CD4-positive, alpha-beta T cell treated with Interleukin-17A for 4 hours (primary cell): Measurements from ENCODE around the gene NOP53.
"Not testable (repeated sequence)": the region's sequence is repeated elsewhere in the genome, so short reads cannot be mapped to it uniquely, and the experiment has no call there.

Source experiments
- DNase-seq: peaks from one replicate; pipeline ENCODE4 v3.0.0-alpha.2; 2020; ENCODE audit warnings: mixed read lengths

The NOP53 gene

DNA sequence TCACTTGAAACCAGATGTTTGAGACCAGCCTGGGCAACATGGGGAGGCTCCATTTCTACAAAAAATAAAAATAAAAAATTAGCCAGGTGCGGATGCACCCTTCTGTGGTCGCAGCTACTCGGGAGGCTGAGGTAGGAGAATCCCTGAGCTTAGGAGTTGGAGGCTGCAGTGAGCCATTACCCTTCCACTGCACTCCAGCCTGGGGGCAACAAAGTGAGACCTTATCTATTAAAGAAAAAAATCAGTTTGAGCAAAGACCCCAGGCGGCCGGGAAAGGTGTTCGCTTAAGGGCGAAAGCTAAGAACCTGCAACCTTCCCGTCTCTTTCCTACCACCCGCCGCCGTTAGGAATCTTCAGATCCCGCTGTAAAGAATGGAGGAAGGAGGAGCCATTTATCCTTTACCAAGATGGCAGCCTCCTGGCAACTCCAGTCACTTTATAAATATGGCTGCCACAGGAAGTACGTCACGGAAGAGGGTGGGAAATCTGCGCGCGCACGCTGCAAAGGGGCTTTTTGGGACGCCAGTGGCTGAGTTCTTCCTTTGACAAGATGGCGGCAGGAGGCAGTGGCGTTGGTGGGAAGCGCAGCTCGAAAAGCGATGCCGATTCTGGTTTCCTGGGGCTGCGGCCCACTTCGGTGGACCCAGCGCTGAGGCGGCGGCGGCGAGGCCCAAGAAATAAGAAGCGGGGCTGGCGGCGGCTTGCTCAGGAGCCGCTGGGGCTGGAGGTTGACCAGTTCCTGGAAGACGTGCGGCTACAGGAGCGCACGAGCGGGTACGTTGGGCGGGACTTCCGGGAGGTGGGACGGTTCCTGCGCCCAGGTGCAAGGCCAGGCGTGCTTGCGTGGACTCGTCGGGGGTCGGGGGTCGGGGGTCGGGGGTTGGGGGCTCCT is at the start of gene NOP53:
Gene NOP53, plus strand, starts transcription at position 537 of the 892 bp plus-strand sequence. Its CDS starts 14 bp downstream, at position 551.
- peak; percentile 98 for DNase-seq

DNA sequence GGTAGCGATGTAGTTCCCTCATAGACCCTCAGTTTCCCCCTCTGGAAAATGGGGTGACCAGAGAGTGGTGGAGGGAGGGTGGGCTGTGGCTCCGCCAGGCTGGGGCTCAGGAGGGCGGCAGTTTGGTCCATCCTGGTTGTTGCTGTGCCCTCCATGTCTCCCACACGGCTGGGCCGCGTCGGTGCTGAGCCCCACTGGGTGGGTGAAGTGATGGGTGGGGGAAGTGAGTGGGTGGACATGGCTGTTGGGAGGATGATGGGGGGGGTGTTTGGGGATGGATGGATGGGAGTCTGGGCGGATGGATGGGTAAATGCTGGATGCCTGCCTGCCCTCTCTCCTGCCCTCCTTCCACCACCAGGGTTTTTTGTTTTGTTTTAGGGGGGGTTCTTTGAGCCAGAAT is 48.7 kb upstream of the NOP53 start:
- no peak for DNase-seq

DNA sequence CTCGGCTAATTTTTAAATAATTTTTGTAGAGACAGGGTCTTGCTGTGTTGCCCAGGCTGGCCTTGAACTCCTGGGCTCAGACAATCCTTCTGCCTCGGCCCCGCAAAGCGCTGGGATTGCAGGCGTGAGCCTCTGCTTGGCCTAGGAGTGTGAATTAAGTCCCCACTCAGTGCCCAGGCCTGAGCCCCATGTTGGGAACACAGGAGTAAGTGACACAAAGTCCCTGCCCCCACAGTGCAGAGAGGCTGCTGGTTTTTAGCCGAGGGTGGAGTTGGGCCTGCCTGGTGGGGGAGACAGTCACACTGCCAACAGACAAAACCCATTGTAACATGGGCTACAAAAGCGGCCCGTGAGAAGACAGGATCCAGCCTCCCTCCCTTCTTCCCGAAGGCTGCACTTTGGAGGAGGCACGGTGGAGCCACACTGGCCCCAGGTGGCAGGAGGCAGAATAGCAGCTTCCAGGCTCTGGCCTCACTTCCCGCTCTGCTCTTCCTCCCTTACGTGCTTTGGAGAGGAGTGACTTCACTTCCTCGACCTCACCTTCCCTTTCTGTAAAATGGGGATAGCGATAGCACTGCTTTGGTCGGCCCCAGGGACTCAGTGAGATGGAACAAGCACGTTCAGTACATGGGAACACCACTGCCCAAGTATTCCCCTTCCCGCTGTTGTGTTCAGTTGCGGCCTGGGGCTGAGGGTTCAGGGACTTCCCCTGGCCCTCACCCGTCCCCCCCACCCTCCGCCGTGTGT is 47.3 kb upstream of the NOP53 start:
- DNase-seq, result peak; percentile 67

DNA sequence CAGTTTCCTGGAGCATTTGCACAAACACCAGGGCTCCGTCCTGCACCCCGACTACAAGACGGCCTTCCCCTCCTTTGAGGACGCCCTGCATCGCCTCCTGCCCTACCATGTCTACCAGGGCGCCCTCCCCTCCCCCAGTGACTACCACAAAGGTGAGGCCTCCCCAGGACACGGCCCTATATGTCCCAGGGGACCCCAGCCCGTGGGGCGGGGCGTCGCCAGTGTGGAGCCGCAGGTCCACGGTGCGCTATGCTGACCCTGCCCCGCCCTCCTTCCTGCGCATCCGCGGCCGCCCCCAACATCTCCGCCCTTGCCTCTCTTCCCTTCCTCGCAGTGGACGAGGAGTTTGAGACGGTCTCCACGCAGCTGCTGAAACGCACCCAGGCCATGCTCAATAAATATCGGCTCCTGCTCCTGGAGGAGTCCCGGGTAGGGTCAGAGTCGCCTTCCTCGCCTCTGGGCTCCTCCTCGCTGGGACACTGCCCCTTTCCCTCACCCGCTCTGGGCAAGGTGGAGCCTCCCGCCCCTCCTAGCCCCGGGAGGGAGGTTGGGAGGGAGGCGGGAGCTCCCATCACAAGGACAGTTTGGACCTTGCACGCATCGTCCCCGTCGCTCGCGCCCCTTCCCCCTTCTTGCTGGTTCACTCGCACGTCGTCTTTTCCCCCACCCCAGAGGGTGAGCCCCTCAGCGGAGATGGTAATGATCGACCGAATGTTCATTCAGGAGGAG is 46.6 kb upstream of the NOP53 start:
- DNase-seq, result no peak

DNA sequence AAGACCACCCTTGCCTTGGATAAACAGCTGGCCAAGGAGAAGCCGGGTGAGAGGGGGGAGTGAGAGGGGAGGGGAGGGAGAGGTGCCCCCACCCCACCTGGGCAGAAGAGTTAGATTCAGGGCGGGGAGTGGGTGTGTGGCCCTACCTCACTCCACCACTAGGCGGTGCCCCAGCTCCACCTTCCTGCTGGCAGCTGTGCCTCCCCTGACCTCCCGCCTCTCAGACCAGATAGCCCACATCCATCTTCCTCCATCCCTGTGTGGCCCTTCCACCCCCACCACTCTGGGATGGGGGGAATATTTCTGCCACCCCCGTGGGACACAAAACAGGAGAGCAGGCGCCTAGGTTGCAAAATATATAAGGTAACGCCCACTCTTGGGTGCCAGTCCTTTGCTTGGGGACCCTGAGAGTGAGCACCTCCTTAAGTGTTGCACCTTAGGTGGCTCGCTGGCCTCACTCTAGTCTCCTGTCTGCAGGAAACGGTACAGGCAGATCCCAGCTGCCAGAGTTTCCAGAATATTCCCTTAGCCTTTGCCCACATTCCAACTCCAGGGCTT is 45.9 kb upstream of the NOP53 start:
- peak; percentile 68 for DNase-seq

DNA sequence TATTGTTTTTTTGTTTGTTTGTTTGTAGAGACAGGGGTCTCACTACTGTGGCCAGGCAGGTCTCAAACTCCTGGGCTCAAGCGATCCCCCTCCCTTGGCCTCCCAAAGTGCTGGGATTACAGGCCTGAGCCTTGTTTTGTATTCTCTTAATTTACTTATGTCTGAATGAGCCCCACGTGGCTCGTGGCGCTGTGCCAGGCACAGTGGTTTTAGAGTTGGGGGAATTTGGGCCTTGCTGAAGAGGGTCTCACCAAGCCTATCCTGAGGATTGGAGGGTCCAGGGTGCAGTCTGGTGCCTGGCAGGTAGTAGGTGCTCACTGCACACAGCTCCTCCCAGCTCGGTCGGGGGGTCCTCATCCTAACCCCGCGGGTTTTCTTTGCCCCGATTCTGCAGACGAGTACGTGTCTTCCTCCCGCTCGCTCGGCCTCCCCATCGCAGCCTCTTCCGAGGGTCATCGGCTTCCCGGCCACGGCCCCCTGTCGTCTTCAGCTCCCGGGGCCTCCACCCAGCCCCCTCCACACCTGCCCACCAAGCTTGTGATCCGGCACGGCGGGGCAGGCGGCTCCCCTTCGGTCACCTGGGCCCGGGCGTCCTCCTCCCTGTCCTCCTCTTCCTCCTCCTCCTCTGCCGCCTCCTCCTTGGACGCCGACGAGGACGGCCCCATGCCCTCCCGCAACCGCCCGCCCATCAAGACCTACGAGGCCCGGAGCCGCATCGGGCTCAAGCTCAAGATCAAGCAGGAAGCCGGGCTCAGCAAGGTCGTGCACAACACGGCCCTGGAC is 44.2 kb upstream of the NOP53 start:
- no peak for DNase-seq

DNA sequence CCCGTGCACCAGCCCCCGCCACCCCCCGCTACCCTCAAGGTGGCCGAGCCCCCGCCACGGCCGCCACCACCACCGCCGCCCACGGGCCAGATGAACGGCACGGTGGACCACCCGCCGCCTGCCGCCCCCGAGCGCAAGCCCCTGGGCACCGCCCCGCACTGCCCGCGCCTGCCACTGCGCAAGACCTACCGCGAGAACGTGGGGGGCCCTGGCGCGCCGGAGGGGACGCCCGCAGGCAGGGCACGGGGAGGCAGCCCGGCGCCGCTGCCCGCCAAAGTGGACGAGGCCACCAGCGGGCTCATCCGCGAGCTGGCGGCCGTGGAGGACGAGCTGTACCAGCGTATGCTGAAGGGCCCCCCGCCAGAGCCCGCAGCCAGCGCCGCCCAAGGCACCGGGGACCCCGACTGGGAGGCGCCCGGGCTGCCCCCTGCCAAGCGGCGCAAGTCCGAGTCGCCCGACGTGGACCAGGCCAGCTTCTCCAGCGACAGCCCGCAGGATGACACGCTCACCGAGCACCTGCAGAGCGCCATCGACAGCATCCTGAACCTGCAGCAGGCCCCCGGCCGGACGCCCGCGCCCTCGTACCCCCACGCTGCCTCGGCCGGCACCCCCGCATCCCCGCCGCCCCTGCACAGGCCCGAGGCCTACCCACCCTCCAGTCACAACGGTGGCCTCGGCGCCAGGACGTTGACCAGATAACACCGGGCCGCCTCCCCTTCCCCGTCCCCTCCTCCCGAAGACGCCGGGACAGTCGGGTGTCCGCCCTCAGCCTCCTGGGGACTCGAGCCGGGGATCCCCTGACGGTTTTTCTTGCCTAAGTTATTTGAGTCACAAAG is 43.4 kb upstream of the NOP53 start:
- DNase-seq, result no peak

DNA sequence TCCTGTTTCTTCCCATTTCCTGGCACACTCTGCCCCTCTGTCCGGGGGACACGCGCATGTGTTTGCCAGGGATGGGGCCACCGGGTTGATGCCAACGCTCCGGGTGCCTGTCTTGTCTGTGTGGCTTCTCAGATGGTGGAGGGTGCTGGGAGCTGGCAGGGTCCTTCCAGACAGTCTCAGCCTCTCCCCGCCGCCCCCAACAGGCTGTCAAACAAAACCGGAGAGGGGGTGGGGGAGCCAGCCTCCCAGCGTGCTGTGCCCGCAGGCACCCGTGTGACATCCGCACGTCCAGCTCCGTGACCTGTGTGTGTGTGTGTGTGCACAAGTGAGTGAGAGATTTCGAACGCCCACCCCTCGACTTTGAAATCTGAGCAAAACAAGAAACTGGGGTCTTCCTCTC is 42.7 kb upstream of the NOP53 start:
- no peak for DNase-seq

DNA sequence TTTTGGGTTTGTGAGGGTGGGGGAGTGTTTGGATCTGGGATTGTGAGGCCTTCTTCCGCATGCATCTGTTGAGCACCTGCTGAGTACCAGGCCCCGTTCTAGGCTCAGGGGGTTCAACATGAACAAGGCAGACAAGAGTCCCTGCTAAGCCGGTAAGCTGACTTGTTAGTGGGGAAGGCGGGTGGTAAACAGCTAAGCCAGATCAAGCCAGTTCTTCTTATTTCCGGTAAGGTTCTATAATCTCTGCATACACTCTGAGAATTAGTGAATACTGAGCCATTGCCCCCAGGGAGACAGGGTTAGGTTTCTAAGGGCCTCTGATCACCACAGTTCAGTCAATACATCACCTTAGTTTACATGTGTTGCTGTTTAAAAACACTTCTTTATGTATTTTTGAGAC is 42.0 kb upstream of the NOP53 start:
- DNase-seq, result no peak

DNA sequence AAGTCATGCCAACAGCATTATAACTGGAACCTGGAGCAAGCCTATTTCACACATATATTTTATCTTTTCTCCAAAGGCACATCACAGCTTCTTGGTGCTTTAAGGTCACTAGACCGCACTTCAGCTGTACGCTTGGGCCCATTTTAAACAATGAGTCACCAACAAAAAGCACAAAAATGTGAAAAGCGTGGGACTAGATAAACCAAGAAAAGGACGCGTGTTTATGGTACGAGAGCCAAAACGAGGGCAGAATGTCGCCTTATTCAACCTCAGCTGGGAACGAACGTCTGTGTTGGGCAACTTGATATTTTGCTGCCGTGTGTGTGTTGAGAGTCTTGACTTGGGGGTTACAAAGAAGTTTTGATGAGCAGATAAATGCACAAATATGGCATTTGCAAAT is 41.3 kb upstream of the NOP53 start:
- DNase-seq, result no peak

DNA sequence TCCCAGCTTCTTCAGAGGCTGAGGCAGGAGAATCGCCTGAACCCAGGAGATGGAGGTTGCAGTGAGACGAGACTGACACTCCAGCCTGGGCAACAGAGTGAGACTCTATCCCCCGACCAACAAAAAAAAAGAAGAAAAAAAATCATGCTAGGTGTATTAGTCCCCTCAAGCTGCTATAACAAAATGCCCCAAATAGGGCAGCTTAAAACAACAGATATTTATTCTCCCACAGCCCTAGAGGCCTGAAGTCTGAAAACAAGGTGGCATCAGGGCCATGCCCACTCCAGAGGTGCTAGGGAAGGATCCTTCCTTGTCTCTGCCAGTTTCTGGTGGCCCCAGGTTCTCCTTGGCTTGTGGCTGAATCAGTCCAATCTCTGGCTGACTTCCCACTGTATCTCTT is 40.7 kb upstream of the NOP53 start:
- no peak for DNase-seq

DNA sequence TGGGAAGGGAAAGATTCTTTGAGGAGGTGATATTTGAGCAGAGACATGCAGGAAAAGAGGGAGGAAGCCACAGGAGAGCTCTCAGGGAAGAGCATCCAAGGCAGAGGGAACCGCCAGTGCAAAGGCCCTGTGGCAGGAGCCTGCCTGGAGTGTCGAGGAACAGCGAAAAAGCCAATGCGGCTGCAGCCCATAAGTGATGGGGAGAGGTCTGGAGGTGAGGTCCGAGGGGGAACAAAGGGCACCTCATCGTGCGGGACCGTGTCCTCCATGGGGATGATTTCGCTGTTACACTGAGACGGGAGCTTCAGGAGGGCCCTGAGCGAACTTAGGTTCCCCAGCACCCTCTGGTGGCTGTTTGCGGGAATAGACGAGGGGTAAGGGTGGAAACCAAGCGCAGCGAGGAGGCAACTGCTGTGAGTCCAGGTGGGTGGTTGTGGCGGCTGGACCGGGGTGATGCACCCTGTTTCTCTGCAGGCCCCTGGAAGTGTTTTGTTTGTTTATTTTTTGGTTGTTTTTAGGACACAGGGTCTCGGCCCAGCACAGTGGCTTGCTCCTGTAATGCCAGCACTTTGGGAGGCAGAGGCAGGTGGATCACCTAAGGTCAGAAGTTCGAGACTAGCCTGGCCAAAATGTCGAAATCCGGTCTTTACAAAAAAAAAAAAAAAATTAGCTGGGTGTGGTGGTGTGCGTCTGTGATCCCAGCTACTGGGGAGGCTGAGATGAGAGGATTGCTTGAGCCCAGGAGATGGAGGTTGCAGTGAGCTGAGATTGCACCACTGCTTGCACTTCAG is 38.0 kb upstream of the NOP53 start:
- DNase-seq, result peak; percentile 78

DNA sequence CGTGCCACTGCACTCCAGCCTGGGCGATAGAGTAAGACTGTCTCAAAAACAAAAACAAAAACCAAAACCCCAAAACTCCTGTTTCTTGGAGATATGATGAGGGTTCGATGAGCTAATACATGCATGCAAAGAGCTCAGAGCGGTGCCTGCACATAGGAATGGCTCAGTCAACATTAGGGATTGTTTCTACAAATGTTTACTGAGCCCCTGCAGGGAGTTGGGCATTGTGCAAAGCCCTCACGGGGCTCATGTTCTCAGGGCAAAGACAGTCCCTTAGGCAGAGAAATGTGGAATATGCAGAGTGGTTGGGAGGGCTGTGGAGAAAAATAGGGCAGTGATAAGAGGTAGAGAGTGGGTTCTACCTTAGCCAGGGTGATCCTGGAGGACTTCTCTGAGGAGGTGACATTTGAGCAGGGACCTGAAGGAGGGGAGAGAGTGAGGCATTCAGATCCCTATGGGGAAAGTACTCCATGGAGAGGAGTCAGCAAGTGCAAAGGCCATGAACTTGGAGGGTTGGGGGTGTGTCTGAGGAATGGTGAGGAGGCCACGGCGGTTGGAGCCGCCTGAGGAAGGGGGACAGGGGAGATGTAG is 33.6 kb upstream of the NOP53 start:
- no peak for DNase-seq

DNA sequence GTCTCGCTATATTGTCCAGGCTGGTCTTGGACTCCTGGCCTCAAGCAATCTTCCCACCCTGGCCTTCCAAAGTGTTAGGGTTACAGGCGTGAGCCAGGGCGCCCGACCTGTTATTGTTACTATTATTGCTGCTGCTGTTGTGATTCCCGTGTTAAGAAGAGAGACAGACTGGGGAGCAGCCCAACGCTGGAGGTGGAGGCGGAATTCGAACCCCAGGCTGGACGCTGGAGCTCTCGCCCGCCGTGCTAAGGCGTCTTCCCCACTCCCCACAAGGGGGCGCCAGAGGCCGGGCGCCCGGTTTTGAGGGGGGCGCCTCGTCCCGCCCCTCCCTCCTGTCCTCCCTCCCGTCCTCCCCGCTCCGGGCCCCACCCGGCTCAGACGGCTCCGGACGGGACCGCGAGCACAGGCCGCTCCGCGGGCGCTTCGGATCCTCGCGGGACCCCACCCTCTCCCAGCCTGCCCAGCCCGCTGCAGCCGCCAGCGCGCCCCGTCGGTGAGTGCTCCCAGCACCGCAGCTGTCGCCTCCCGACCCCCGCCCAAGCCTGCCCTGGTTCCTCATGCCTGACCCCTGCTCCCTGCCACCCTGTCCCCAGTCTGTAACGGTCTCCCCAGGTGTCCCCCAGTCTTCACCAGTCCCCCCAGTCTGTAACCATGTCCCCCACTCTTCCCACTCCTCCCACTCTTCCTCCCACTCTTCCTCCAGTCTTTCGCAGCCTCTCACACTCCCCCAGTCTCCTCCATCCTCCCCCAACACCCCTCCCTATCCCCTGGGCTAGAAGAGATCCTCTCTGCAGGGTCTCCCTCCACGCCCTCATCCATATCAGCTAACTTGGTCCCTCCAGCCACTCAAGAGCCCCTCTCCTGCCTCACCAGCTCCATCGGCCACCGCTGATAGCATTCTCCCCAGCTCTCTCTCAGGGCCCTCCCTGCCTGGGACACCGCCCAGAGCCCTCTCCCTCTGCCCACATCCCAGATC is 32.0 kb upstream of the NOP53 start, which contains the start of gene EHD2:
Gene EHD2, plus strand, starts transcription at position 377 of the 976 bp plus-strand sequence. CDS start 3,191 bp downstream, outside the sequence.
- peak; percentile 55 for DNase-seq

DNA sequence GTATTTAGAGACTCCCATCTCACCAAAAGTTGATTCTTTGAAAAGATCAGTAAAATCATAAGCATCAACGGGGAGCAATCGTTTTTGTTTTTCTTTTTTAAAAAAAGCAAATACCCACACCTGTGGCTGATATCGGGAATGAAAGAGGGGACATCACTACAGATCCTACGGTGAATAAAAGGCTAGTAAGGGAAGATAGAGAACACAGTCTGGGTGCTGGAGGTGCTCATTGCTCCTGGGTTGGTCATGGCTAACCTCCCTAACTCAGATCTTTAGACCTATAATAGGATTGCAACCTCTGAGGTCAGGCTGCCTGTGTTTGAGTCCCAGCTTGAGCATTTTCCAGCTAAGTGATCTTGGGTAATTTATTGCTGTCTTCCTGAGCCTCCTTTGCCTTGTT is 31.0 kb upstream of the NOP53 start:
- no peak for DNase-seq

DNA sequence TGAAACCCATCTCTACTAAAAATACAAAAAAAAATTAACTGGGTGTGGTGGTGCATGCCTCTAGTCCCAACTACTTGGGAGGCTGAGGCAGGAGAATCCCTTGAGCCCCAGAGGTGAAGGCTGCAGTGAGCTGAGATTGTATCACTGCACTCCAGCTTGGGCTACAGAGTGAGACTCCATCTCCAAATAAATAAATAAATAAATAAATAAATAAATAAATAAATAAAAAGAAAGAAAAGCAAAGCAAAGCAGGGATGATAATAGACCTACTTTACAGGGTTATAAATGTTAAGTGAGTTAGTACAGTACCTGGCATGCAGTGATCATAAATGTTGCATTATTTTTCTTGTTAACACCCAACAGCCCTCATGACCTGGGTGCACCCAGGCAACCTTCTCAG is 30.5 kb upstream of the NOP53 start:
- not testable (repeated sequence) for DNase-seq

DNA sequence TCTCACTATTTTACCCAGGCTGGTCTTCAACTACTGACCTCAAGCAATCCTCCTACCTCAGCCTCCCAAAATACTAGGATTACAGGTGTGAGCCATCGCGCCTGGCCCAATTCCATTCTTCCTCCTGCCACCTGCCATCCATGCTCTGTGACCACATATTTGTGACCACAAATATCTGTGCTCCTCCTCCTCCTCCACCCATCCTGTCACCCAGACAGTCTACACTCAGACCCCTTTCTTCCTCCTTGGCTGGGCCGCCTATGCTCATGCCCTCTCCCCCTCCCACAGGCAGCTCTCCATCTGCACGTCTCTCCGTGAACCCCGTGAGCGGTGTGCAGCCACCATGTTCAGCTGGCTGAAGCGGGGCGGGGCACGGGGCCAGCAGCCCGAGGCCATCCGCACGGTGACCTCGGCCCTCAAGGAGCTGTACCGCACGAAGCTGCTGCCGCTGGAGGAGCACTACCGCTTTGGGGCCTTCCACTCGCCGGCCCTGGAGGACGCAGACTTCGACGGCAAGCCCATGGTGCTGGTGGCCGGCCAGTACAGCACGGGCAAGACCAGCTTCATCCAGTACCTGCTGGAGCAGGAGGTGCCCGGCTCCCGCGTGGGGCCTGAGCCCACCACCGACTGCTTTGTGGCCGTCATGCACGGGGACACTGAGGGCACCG is 28.9 kb upstream of the NOP53 start:
- no peak for DNase-seq
